Keratinocyte (primary cell): ENCODE measurements around the gene TPST2.

Experiments
- EZH2 ChIP-seq: IDR thresholded peaks from one replicate; pipeline ENCODE4 v1.6.1; 2012; ENCODE audit warnings: inconsistent platforms, mild to moderate bottlenecking, low read length, moderate library complexity
- TF ChIP-seq, protein P1 (sequence below), 3 experiments: IDR thresholded peaks in 1 of 3; conservative IDR thresholded peaks in 1 of 3; optimal IDR thresholded peaks in 1 of 3; 2 replicates in 2 of 3; 3 replicates in 1 of 3; pipeline versions ENCODE3 to v1.5.1; 2011; ENCODE audit warnings: low read length in 3 of 3, mild to moderate bottlenecking in 3 of 3, moderate library complexity in 2 of 3, control low read depth in 1 of 3, inconsistent platforms in 1 of 3; ENCODE audit not compliant: insufficient read depth in 2 of 3; ENCODE audit errors: extremely low read depth in 1 of 3

- TF ChIP-seq, protein P1, sequence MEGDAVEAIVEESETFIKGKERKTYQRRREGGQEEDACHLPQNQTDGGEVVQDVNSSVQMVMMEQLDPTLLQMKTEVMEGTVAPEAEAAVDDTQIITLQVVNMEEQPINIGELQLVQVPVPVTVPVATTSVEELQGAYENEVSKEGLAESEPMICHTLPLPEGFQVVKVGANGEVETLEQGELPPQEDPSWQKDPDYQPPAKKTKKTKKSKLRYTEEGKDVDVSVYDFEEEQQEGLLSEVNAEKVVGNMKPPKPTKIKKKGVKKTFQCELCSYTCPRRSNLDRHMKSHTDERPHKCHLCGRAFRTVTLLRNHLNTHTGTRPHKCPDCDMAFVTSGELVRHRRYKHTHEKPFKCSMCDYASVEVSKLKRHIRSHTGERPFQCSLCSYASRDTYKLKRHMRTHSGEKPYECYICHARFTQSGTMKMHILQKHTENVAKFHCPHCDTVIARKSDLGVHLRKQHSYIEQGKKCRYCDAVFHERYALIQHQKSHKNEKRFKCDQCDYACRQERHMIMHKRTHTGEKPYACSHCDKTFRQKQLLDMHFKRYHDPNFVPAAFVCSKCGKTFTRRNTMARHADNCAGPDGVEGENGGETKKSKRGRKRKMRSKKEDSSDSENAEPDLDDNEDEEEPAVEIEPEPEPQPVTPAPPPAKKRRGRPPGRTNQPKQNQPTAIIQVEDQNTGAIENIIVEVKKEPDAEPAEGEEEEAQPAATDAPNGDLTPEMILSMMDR (optimal IDR thresholded peaks at IDR 0.05 in 1 of 3, IDR thresholded peaks at IDR 0.05 in 1 of 3, conservative IDR thresholded peaks at IDR 0.05 in 1 of 3; ENCODE audit: extremely low read depth in 1 of 3, insufficient read depth in 2 of 3, low read length in 3 of 3) = no peak
- no peak for TF ChIP-seq EZH2
Measured at GRCh38 chr22:26512149-26512793, 77.7 kb downstream of the TPST2 start, which contains the start of gene TFIP11.
